H9 (cell line): Measurements from ENCODE around the gene PPFIA2. TPM values are rescaled to one million over a fixed set of nuclear protein-coding genes. Genes with fewer than 3 reads are reported as not detected.

Experiments
- DNase-seq: peaks from one replicate; pipeline ENCODE4 v3.0.0-alpha.2; 2017
- H2AFZ ChIP-seq: one replicate; pipeline ENCODE4 v1.6.1; 2013; ENCODE audit warnings: mild to moderate bottlenecking, low read length, control low read depth, moderate library complexity
- H2AK5ac ChIP-seq: 2 replicates; pipeline ENCODE4 v1.6.1; 2013; ENCODE audit warnings: low read length, control low read depth, mixed read lengths; ENCODE audit not compliant: insufficient read length
- H2BK120ac ChIP-seq: one replicate; pipeline ENCODE4 v1.6.1; 2013; ENCODE audit warnings: low read depth, mild to moderate bottlenecking, low read length, control low read depth, inconsistent platforms; ENCODE audit not compliant: poor library complexity, severe bottlenecking
- H2BK12ac ChIP-seq: 2 replicates; pipeline ENCODE4 v1.6.1; 2013; ENCODE audit warnings: low read length, control low read depth, mixed read lengths, low read depth; ENCODE audit not compliant: insufficient read length
- H2BK15ac ChIP-seq: 2 replicates; pipeline ENCODE4 v1.6.1; 2013; ENCODE audit warnings: low read depth, low read length, control low read depth
- H2BK20ac ChIP-seq: one replicate; pipeline ENCODE4 v1.6.1; 2013; ENCODE audit warnings: low read depth, mild to moderate bottlenecking, low read length, control low read depth, inconsistent platforms; ENCODE audit not compliant: poor library complexity, severe bottlenecking
- H2BK5ac ChIP-seq: 2 replicates; pipeline ENCODE4 v1.6.1; 2013; ENCODE audit warnings: low read length, control low read depth, mixed read lengths; ENCODE audit not compliant: insufficient read length
- H3K14ac ChIP-seq: 2 replicates; pipeline ENCODE4 v1.6.1; 2013; ENCODE audit warnings: low read length, control low read depth; ENCODE audit not compliant: insufficient read depth
- H3K18ac ChIP-seq: 2 replicates; pipeline ENCODE4 v1.6.1; 2013; ENCODE audit warnings: low read depth, mild to moderate bottlenecking, mixed read lengths, low read length, control low read depth; ENCODE audit not compliant: insufficient read length
- H3K23ac ChIP-seq: 2 replicates; pipeline ENCODE4 v1.6.1; 2013; ENCODE audit warnings: low read length, control low read depth, mixed read lengths, low read depth; ENCODE audit not compliant: insufficient read length
- H3K23me2 ChIP-seq: 2 replicates; pipeline ENCODE4 v1.6.1; 2013; ENCODE audit warnings: low read depth, mild to moderate bottlenecking, mixed read lengths, low read length, control low read depth; ENCODE audit not compliant: insufficient read length, poor library complexity, severe bottlenecking
- H3K27ac ChIP-seq: 2 replicates; pipeline ENCODE4 v1.5.1; 2013; ENCODE audit warnings: low read length, control low read depth, mixed read lengths, low read depth; ENCODE audit not compliant: insufficient read length
- H3K27me3 ChIP-seq: 2 replicates; pipeline ENCODE4 v1.6.1; 2013; ENCODE audit warnings: low read length, control low read depth, inconsistent platforms; ENCODE audit not compliant: insufficient read depth
- H3K4ac ChIP-seq: 2 replicates; pipeline ENCODE4 v1.6.1; 2013; ENCODE audit warnings: low read depth, mild to moderate bottlenecking, control low read depth, inconsistent platforms, low read length, moderate library complexity
- H3K4me1 ChIP-seq: 2 replicates; pipeline ENCODE4 v1.6.1; 2013; ENCODE audit warnings: low read length, control low read depth, inconsistent platforms; ENCODE audit not compliant: insufficient read depth
- H3K4me2 ChIP-seq: 2 replicates; pipeline ENCODE4 v1.6.1; 2013; ENCODE audit warnings: low read length, control low read depth, mixed read lengths; ENCODE audit not compliant: insufficient read length, insufficient read depth
- H3K56ac ChIP-seq: 2 replicates; pipeline ENCODE4 v1.6.1; 2013; ENCODE audit warnings: low read depth, mild to moderate bottlenecking, mixed read lengths, low read length, control low read depth; ENCODE audit not compliant: insufficient read length
- H3K79me1 ChIP-seq: 2 replicates; pipeline ENCODE4 v1.6.1; 2013; ENCODE audit warnings: low read depth, mild to moderate bottlenecking, moderate library complexity, low read length, control low read depth, inconsistent platforms; ENCODE audit not compliant: insufficient read depth, poor library complexity, severe bottlenecking
- H3K79me2 ChIP-seq: 2 replicates; pipeline ENCODE4 v1.6.1; 2013; ENCODE audit warnings: low read length, control low read depth, inconsistent platforms; ENCODE audit not compliant: insufficient read depth
- H3K9ac ChIP-seq: 2 replicates; pipeline ENCODE4 v1.6.1; 2013; ENCODE audit warnings: low read length, control low read depth, mixed read lengths; ENCODE audit not compliant: insufficient read length; ENCODE audit errors: extremely low read depth
- H3K9me3 ChIP-seq: one replicate; pipeline ENCODE4 v1.6.1; 2013; ENCODE audit warnings: low read depth, low read length, inconsistent platforms; ENCODE audit not compliant: control insufficient read depth
- H3T11ph ChIP-seq: one replicate; pipeline ENCODE4 v1.6.1; 2013; ENCODE audit warnings: mild to moderate bottlenecking, low read length, control low read depth, inconsistent platforms
- H4K20me1 ChIP-seq: one replicate; pipeline ENCODE4 v1.6.1; 2013; ENCODE audit not compliant: control insufficient read depth, insufficient read length, insufficient read depth
- H4K5ac ChIP-seq: 2 replicates; pipeline ENCODE4 v1.6.1; 2013; ENCODE audit warnings: low read depth, mild to moderate bottlenecking, mixed read lengths, low read length, control low read depth; ENCODE audit not compliant: insufficient read length
- H4K8ac ChIP-seq: replicated peaks from 2 replicates; pipeline ENCODE4 v1.6.1; 2013; ENCODE audit warnings: low read length, control low read depth, mixed read lengths, low read depth; ENCODE audit not compliant: insufficient read length
- H4K91ac ChIP-seq: 2 replicates; pipeline ENCODE4 v1.6.1; 2013; ENCODE audit warnings: low read depth, mild to moderate bottlenecking, moderate library complexity, mixed read lengths, low read length, control low read depth; ENCODE audit not compliant: insufficient read length
- H3K27ac Mint-ChIP-seq, 3 experiments: 2 replicates in 2 of 3; 3 replicates in 1 of 3; pipeline ENCODE4 v1.8.0; 2020 to 2021; ENCODE audit warnings: mixed read lengths in 3 of 3, mild to moderate bottlenecking in 1 of 3, moderate library complexity in 1 of 3
- H3K27me3 Mint-ChIP-seq: 2 replicates; pipeline ENCODE4 v1.8.0; 2021; ENCODE audit warnings: low read depth, mild to moderate bottlenecking, moderate library complexity, mixed read lengths
- H3K36me3 Mint-ChIP-seq, 3 experiments: 2 replicates in 2 of 3; 3 replicates in 1 of 3; pipeline ENCODE4 v1.8.0; 2020 to 2021; ENCODE audit warnings: low read depth in 3 of 3, mixed read lengths in 3 of 3; ENCODE audit not compliant: insufficient read depth in 1 of 3
- H3K4me1 Mint-ChIP-seq, 2 experiments: 2 replicates each; pipeline ENCODE4 v1.8.0; 2020; ENCODE audit warnings: mixed read lengths in 2 of 2
- H3K4me3 Mint-ChIP-seq, 2 experiments: 2 replicates in 1 of 2; 3 replicates in 1 of 2; pipeline ENCODE4 v1.8.0; 2020 to 2021; ENCODE audit warnings: mild to moderate bottlenecking in 2 of 2, mixed read lengths in 2 of 2, moderate library complexity in 1 of 2
- H3K9me3 Mint-ChIP-seq, 2 experiments: 2 replicates in 1 of 2; 3 replicates in 1 of 2; pipeline ENCODE4 v1.8.0; 2020; ENCODE audit warnings: mild to moderate bottlenecking in 2 of 2, mixed read lengths in 2 of 2, moderate library complexity in 1 of 2
- CTCF ChIP-seq: fragments of 200-600 bp; sonication (generic); conservative IDR thresholded peaks from 3 replicates; pipeline ENCODE4 v1.8.0; 2021; ENCODE audit warnings: antibody characterized with exemption, mild to moderate bottlenecking
- WGBS: extraction: QIAGEN DNeasy Blood & Tissue Kit; methylation state at CpG from one replicate; pipeline ENCODE4 v1.1.7; 2013; ENCODE audit warnings: missing lambda C conversion rate, low lambda C conversion rate, mixed read lengths; ENCODE audit not compliant: insufficient read length; ENCODE audit errors: extremely low coverage; 5-methylcytosine and 5-hydroxymethylcytosine counted together
- total RNA-seq: library from RNA; stranded (reverse); gene quantifications from 2 replicates; pipeline ENCODE4 v1.2.1, GENCODE V29; 2021

The PPFIA2 gene
- total RNA-seq, 1 experiment from 2014 or later = 1.3 TPM

GRCh38 chr12:81224626-81225025 is 534.5 kb downstream of the PPFIA2 start:
- Mint-ChIP-seq H3K27ac (no peak overlapping the region), H3K36me3 (no peaks in the 10 kb centered on the region), H3K9me3 (no peaks in the 10 kb centered on the region), H3K4me3 (no peak overlapping the region), H3K27me3 (no peaks in the 10 kb centered on the region), H3K4me1 (peaks cover 7% of the 10 kb centered on the region in 2 experiments)
- no peaks in the 10 kb centered on the region for H4K20me1 ChIP-seq
- H3K18ac ChIP-seq = no peak overlapping the region
- H2AK5ac ChIP-seq = no peak overlapping the region
- H3K4me2 ChIP-seq = no peak overlapping the region
- H3T11ph ChIP-seq = no peak overlapping the region
- no peaks in the 10 kb centered on the region for H3K79me2 ChIP-seq
- H3K27me3 ChIP-seq = no peaks in the 10 kb centered on the region
- WGBS = no CpG with 5 or more reads among the region's 6 CpGs
- H3K9ac ChIP-seq = no peak overlapping the region
- H2AFZ ChIP-seq = no peak overlapping the region
- no peak for TF ChIP-seq CTCF
- no peak overlapping the region for H2BK120ac ChIP-seq
- no peak overlapping the region for H4K91ac ChIP-seq
- H2BK15ac ChIP-seq = no peak overlapping the region
- no peaks in the 10 kb centered on the region for H3K23me2 ChIP-seq
- no peak overlapping the region for H2BK12ac ChIP-seq
- no peaks in the 10 kb centered on the region for H3K4me1 ChIP-seq
- DNase-seq = no peak
- H4K8ac ChIP-seq = no peak overlapping the region
- no peak overlapping the region for H3K23ac ChIP-seq
- H2BK5ac ChIP-seq = no peak overlapping the region
- no peaks in the 10 kb centered on the region for H3K79me1 ChIP-seq
- H3K4ac ChIP-seq = no peak overlapping the region
- no peak overlapping the region for H4K5ac ChIP-seq
- no peak overlapping the region for H2BK20ac ChIP-seq
- no peak overlapping the region for H3K56ac ChIP-seq
- H3K14ac ChIP-seq = no peak overlapping the region
- no peak overlapping the region for H3K27ac ChIP-seq
- no peaks in the 10 kb centered on the region for H3K9me3 ChIP-seq
